NCI-H524 (cell line): ENCODE results near the gene ERVK3-1.
"Not testable (repeated sequence)": the region's sequence is repeated elsewhere in the genome, so short reads cannot be mapped to it uniquely, and the experiment has no call there.

Source experiments
- DNase-seq, 2 experiments: peaks; one replicate each; lab custom pipeline; 2025; lab: John Stamatoyannopoulos, UW

ERVK3-1 gene, protein sequence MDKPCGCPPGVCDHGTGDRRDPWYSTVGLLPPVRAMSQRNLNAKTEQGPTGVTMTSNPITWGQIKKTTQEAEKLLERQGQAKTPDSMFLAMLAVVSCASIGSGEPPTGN

DNA sequence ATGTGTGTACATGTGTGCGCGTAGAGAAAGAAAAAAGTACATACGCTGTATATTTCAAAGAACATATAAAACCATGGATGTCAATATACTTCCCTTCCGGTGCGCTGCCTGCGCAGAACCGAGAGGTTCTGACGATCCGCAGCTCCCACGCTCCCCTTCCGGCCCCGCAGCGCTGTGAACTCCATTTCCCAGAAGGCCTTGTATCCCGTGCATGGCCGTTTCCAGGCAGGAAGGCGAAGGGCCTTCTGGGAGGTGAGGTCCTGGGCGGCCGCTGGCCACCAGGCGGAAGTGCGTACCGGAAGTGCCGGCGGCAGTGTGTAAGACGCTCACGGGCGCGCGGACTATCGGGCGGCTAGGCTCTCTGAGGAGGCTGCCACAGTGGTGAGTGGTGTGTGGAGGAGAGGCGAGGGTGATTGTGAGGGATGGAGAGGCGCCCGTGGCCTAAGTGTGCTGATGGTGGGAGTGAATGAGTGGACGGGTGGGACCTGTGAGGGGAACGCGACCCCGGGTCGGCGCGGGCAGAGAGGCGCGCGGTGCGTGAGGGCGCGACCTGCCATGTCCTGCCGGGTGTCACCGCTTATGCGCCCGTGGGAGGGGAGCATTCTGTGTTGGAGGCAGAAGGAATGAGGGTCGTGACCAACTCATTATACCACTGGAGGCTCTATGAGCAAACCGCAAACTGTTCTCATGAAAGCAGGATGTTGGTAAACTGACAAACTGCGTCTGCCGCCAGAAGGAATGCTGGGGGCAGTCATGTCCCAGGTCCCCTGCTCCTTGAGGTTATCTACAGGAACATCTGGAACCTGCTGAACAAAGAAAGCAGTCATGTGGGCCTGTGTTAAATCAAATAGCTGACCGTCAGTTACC, at the start of gene ERVK3-1:
TSS of gene ERVK3-1 (plus strand) at position 313 of the 867 bp plus-strand sequence. CDS start 6,792 bp downstream, outside the sequence.
- DNase-seq: peak; percentile 96 to 98

- DNase-seq: not testable (repeated sequence)
These were observed 46.9 kb upstream of the ERVK3-1 start for GRCh38 chr19:58258259-58258658.

DNA sequence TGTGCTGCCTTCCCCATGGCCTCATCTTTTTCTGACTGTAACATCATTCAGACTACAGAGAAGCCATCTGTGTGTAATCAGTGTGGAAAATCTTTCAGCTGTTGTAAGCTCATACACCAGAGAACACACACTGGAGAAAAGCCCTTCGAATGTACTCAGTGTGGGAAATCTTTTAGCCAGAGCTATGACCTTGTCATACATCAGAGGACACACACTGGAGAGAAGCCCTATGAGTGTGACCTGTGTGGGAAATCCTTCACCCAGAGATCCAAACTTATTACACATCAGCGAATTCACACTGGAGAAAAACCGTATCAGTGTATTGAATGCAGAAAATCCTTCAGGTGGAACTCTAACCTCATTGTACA, 43.6 kb upstream of the ERVK3-1 start:
- no peak for DNase-seq

DNA sequence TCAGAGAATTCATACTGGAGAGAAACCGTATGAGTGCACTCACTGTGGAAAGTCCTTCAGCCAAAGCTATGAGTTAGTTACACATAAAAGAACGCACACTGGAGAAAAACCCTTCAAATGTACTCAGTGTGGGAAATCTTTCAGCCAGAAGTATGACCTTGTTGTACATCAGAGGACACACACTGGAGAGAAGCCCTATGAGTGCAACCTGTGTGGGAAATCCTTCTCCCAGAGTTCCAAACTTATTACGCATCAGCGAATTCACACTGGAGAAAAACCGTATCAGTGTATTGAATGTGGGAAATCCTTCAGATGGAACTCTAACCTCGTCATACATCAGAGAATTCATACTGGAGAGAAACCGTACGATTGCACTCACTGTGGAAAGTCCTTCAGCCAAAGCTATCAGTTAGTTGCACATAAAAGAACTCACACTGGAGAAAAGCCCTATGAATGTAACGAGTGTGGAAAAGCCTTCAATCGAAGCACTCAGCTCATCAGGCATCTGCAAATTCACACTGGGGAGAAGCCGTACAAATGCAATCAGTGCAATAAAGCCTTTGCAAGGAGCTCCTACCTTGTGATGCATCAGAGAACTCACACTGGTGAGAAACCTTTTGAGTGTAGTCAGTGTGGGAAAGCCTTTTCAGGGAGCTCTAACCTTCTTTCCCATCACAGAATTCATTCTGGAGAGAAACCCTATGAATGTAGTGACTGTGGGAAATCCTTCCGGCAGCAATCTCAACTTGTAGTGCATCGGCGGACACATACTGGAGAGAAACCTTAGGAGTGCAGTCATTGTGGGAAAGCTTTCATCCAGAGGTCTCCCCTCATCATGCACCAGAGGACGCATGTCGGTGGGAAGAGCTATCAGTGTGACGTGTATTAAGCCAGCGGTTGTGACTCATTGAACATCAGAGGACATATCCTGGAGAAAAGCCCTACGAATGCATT, 42.9 kb upstream of the ERVK3-1 start:
- DNase-seq: no peak

DNA sequence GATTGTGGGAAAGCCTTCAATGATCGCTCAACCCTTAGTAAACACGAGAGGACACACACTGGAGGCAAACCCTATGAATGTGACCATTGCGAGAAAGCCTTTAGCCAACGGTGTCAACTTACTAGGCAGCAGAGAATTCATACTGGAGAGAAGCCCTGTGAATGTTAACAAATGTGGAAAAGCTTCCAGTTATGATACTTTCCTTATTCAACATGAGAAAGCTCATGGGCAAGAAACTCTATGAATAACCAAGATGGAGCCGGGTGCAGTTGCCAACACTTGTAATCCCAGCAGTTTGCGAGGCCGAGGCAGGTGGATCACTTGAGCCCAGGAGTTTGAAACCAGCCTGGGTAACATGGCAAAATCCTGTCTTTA, 42.3 kb upstream of the ERVK3-1 start:
- no peak for DNase-seq

- DNase-seq: no peak
These were observed 40.1 kb upstream of the ERVK3-1 start for GRCh38 chr19:58265100-58265499.

DNA sequence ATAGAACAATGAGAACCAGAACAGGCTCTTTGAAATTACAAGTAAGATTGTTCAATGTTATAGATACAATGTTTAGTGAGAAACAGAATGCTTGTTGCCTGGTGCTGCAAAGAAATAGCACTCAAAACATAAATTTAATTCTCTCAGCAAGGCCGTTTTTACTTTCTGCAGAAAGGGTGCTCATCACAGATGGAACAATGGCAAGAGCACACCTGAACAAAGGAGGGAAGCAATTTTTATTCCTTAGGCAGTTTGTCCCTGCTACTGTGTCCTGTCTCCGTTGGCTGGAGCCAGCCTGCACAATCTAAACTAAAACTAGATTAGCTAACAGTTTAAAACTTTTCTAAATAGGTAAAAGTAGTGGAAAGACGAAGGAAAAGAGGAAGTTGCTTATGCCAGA, 36.8 kb upstream of the ERVK3-1 start:
- DNase-seq: no peak

DNA sequence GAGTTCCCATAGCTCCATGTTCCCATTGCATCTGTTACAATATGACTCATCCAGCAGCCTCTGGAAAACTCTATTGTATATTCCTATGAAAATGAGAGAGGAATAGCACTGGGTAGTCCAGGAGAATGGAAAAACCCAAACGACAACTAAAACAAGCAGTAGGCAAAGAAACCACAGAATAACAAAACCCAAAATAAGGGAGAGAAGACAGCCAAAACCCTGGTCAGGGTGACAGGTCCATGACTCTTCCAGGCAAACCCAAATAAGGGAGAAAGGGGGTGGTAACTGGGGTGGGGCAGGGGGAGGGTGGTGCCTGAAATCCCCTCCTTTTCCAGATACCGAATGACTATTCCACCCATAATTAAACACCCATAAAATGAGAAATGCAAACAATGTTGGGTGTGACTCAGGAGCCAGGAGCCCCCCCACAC, 30.4 kb upstream of the ERVK3-1 start:
- no peak for DNase-seq

DNA sequence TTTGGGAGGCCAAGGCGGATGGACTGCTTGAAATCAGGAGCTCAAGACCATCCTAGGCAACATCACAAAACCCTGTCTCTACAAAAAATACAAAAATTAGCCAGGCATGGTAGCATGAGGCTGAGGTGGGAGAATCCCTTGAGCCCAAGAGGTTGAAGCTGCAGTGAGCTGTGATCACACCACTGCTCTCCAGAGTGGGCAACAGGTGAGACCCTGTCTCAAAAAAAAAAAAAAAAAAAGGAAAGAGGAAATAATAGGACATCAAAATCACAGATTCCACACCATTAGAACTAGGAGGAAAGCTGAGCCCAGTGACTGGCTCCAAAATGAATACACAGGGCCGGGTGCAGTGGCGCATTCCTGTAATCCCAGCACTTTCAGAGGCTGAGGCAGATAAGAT, 29.6 kb upstream of the ERVK3-1 start:
- DNase-seq: no peak

- no peak for DNase-seq
These were observed 28.0 kb upstream of the ERVK3-1 start for GRCh38 chr19:58277197-58277596.

DNA sequence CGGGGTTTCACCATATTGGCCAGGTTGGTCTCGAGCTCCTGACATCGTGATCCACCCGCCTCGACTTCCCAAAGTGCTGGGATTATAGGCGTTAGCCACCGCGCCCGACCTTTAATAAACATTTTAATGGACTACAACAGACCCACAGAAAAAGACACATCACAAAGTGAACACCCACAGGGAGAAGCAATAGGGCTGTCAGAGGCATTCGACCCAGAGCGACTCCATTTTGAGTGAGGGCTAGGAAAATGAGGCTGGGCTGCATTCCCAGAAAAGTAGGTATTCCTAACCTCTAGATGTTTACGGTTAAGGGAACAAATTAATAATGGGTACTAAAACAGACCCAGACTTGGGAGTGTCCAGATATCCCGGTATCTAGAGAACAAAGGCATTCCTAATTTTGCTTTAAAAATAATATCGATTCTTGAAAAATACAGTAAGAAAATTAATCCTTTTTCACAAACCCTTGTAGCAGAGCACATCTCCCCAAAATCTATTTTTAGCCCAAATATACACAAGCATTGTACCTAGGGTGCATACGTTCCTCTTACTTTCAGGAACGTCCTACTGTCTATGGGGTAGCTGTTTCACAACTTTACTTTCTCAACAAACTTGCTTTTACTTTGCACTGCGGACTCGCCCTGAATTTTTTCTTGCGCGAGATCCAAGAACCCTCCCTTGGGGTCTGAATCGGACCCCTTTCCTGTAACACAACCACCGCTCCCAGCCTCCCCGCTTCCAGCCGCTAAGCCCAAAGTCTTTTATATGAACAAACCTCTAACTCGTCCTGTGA, 27.2 kb upstream of the ERVK3-1 start:
- DNase-seq: no peak

GRCh38 chr19:58278541-58279041, 26.6 kb upstream of the ERVK3-1 start, which contains the start of gene ZNF8:
Gene ZNF8, plus strand, starts transcription at chr19:58278955. Its CDS starts 127 bp downstream, at chr19:58279082.
- peak; percentile 99 to 100 for DNase-seq

- peak; percentile 56 to 62 for DNase-seq
These were observed 25.9 kb upstream of the ERVK3-1 start for GRCh38 chr19:58279042-58279924.

GRCh38 chr19:58279925-58280316, 25.3 kb upstream of the ERVK3-1 start:
- DNase-seq: no peak

- no peak for DNase-seq
These were observed 21.0 kb upstream of the ERVK3-1 start for GRCh38 chr19:58284199-58284598.

DNA sequence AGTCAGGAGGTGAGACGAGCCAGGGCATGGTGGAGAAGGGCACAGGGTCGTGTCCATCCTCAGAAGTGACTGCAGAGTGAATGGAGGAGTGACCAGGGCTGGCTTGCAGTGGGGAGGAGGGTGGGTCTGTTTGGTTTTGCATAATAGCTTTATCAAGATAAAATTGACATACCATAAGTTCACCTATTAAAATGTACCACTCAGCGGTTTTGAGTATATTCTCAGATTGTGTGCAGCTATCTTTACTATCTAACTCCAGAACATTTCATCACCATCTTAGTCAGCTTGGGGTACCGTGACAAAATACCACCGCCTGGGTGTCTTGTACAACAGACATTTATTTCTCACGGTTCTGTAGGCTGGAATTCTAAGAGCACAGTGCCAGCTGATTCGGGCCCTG, 13.2 kb upstream of the ERVK3-1 start:
- DNase-seq: no peak

- no peak for DNase-seq
These were observed 10.3 kb upstream of the ERVK3-1 start for GRCh38 chr19:58294743-58295374.

DNA sequence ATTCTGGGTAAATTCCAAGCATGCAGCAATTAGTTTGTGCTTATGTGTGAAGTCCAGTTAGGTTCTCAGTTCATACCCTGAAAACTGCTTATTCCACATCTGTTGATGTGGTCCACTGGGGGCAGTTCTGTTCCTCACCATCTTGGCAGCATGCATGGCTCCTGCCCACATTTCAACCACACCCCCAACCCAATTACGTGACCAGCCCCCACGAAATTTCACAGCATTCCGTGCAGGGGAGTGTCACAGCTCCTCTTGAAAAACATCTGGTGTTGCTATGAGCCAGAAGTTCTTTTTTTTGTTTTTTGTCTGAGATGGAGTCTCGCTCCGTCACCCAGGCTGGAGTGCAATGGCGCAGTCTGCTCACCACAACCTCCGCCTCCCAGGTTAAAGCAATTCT, 9.1 kb upstream of the ERVK3-1 start:
- DNase-seq: no peak

DNA sequence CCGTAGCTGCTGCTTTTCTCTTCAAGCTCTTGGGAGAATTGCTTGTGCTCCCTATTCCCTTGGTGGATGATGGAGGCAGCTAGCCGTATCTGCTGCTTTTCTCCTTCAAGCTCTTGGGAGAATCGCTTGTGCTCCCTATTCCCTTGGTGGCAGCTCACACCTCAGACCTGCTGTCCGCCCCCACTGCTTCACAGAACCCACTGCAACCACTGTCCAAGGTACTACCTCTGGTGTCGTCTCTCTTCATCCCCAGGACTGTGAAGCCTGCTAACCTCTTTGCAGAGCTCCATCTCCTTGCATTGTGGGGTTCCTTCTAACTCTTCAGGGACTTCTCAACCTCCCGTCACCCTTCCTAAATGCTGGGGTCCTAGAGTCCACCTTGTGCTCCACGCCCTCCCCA, 4.6 kb upstream of the ERVK3-1 start:
- DNase-seq: no peak

GRCh38 chr19:58304255-58304654, 922 bp upstream of the ERVK3-1 start:
- DNase-seq: no peak
